CD4-positive, alpha-beta T cell (primary cell): ENCODE results near the gene INPP4A. TPM values are rescaled to one million over a fixed set of nuclear protein-coding genes. Genes with fewer than 3 reads are reported as not detected.

Experiments used
- ATAC-seq: fragments of 200-7000 bp; cut with Tn5 transposase; one replicate; pipeline ENCODE4 v1.10.0; 2022; ENCODE audit warnings: mild to moderate bottlenecking; ENCODE audit not compliant: poor library complexity
- CTCF ChIA-PET: fragments of 350-600 bp; sonication (Branson Sonifier 250); formaldehyde crosslinking; loops from one replicate; lab custom pipeline; 2021; ENCODE audit warnings: antibody characterized with exemption, inconsistent platforms; lab: Charles Lee
- POLR2A ChIA-PET: fragments of 350-600 bp; sonication (Branson Sonifier 250); formaldehyde crosslinking; loops from one replicate; lab custom pipeline; 2021; ENCODE audit warnings: antibody characterized with exemption, inconsistent platforms; lab: Charles Lee
- DNase-seq, 14 experiments: peaks; one replicate each; pipeline ENCODE4 v3.0.0-alpha.2; 2013 to 2020; ENCODE audit warnings: mixed read lengths in 2 of 14
- H3K27ac ChIP-seq, 2 donors: one replicate each; pipeline versions ENCODE4 v1.5.1 to v1.7.0; 2013; ENCODE audit warnings: low read length in 2 of 2, low read depth in 1 of 2, mild to moderate bottlenecking in 1 of 2
- H3K27me3 ChIP-seq, 2 experiments: 1 replicate in 1 of 2; 2 replicates in 1 of 2; pipeline versions ENCODE4 v1.6.1 to v1.7.0; 2013; ENCODE audit warnings: low read length in 2 of 2, control low read depth in 1 of 2, mild to moderate bottlenecking in 1 of 2, moderate library complexity in 1 of 2; ENCODE audit not compliant: insufficient read depth in 2 of 2, control insufficient read depth in 1 of 2
- H3K36me3 ChIP-seq: one replicate; pipeline ENCODE4 v1.6.1; 2013; ENCODE audit warnings: low read length, control low read depth; ENCODE audit not compliant: insufficient read depth
- H3K4me1 ChIP-seq: one replicate; pipeline ENCODE4 v1.6.1; 2013; ENCODE audit warnings: low read length, control low read depth; ENCODE audit not compliant: insufficient read depth
- H3K4me3 ChIP-seq: one replicate; pipeline ENCODE4 v1.5.1; 2013; ENCODE audit warnings: mild to moderate bottlenecking, low read length, moderate library complexity
- H3K9me3 ChIP-seq, 2 experiments: 1 replicate in 1 of 2; 2 replicates in 1 of 2; pipeline versions ENCODE4 v1.6.1 to v1.7.0; 2013; ENCODE audit warnings: low read length in 2 of 2, mild to moderate bottlenecking in 2 of 2, control low read depth in 1 of 2, moderate library complexity in 1 of 2; ENCODE audit not compliant: control insufficient read depth in 1 of 2, insufficient read depth in 1 of 2
- H3K27ac Mint-ChIP-seq: one replicate; pipeline ENCODE4 v1.8.0; 2020; ENCODE audit warnings: mixed read lengths
- H3K27me3 Mint-ChIP-seq: one replicate; pipeline ENCODE4 v1.8.0; 2021; ENCODE audit warnings: mixed read lengths
- H3K36me3 Mint-ChIP-seq: one replicate; pipeline ENCODE4 v1.8.0; 2021; ENCODE audit warnings: low read depth, mixed read lengths
- H3K4me1 Mint-ChIP-seq: one replicate; pipeline ENCODE4 v1.8.0; 2021; ENCODE audit warnings: low read depth, mixed read lengths
- H3K4me3 Mint-ChIP-seq: one replicate; pipeline ENCODE4 v1.8.0; 2020; ENCODE audit warnings: mild to moderate bottlenecking, mixed read lengths
- H3K9me3 Mint-ChIP-seq: one replicate; pipeline ENCODE4 v1.8.0; 2020; ENCODE audit warnings: mixed read lengths
- CTCF ChIP-seq: fragments of 200-600 bp; IDR thresholded peaks from one replicate; pipeline ENCODE4 v1.8.0; 2022; ENCODE audit warnings: antibody characterized with exemption, mild to moderate bottlenecking
- intact Hi-C, 2 experiments: fragments of 100-400 bp; cut with DNase I in 1 of 2; cut with micrococcal nuclease in 1 of 2; formaldehyde crosslinking; loops; one replicate each; pipeline versions ENCODE4 v1.15.1 to v1.9.0; 2023 to 2025; cut with DNase I, micrococcal nuclease
- total RNA-seq, 174 experiments: library from RNA in 2 of 174; stranded (reverse) in 2 of 174; gene quantifications; one replicate each; pipeline ENCODE4 v1.2.3 and lab custom pipeline; 2021 to 2026

INPP4A gene
- total RNA-seq, 2 experiments from 2014 or later = 86.4 to 89.2 TPM

- DNase-seq (no peak), ATAC-seq (no peak)
- Mint-ChIP-seq H3K27ac (no peak overlapping the region), H3K36me3 (peaks cover 75% of the 10 kb centered on the region), H3K9me3 (no peaks in the 10 kb centered on the region), H3K27me3 (no peaks in the 10 kb centered on the region), H3K4me1 (peaks cover 28% of the 10 kb centered on the region), H3K4me3 (no peak overlapping the region)
- Histone ChIP-seq H3K9me3 (no peaks in the 10 kb centered on the region), H3K27me3 (no peaks in the 10 kb centered on the region), H3K27ac (no peak overlapping the region), H3K4me3 (no peak overlapping the region), H3K36me3 (peaks cover 37% of the 10 kb centered on the region), H3K4me1 (peaks cover 6% of the 10 kb centered on the region)
- intact Hi-C loops = no loop called here
- ChIA-PET CTCF (no interaction called here), POLR2A (no interaction called here)
- no peak for TF ChIP-seq CTCF
Measured at GRCh38 chr2:98522854-98523253, 78.2 kb downstream of the INPP4A start.

GRCh38 chr2:98524168-98524567 lies 79.5 kb downstream of the INPP4A start:
- ChIA-PET CTCF (no interaction called here), POLR2A (no interaction called here)
- DNase-seq = no peak
- Mint-ChIP-seq H3K4me1 (peaks cover 26% of the 10 kb centered on the region), H3K4me3 (no peak overlapping the region), H3K27ac (no peak overlapping the region), H3K27me3 (no peaks in the 10 kb centered on the region), H3K9me3 (no peaks in the 10 kb centered on the region), H3K36me3 (peaks cover 75% of the 10 kb centered on the region)
- Histone ChIP-seq H3K27me3 (no peaks in the 10 kb centered on the region), H3K27ac (no peak overlapping the region), H3K9me3 (no peaks in the 10 kb centered on the region), H3K4me3 (no peak overlapping the region), H3K4me1 (no peaks in the 10 kb centered on the region), H3K36me3 (peaks cover 37% of the 10 kb centered on the region)
- ATAC-seq = no peak
- intact Hi-C loops = no loop called here
- no peak for TF ChIP-seq CTCF

- ATAC-seq (no peak), DNase-seq (no peak)
- TF ChIP-seq CTCF = no peak
- Histone ChIP-seq H3K27ac (no peak overlapping the region), H3K4me3 (no peak overlapping the region), H3K36me3 (peaks cover 28% of the 10 kb centered on the region), H3K27me3 (no peaks in the 10 kb centered on the region), H3K4me1 (no peaks in the 10 kb centered on the region), H3K9me3 (no peaks in the 10 kb centered on the region)
- peak overlapping the region; percentile 67 for H3K27ac Mint-ChIP-seq
- no peak overlapping the region for H3K4me3 Mint-ChIP-seq
- intact Hi-C loops = no loop called here
- peaks cover 74% of the 10 kb centered on the region for H3K36me3 Mint-ChIP-seq
- CTCF ChIA-PET = no interaction called here
- no peaks in the 10 kb centered on the region for H3K9me3 Mint-ChIP-seq
- POLR2A ChIA-PET = no interaction called here
- peaks cover 31% of the 10 kb centered on the region for H3K4me1 Mint-ChIP-seq
- H3K27me3 Mint-ChIP-seq = no peaks in the 10 kb centered on the region
Measured at GRCh38 chr2:98528349-98528748, 83.7 kb downstream of the INPP4A start.
